ENCODE results near the gene SPATA31C1.

Gene SPATA31C1

DNA sequence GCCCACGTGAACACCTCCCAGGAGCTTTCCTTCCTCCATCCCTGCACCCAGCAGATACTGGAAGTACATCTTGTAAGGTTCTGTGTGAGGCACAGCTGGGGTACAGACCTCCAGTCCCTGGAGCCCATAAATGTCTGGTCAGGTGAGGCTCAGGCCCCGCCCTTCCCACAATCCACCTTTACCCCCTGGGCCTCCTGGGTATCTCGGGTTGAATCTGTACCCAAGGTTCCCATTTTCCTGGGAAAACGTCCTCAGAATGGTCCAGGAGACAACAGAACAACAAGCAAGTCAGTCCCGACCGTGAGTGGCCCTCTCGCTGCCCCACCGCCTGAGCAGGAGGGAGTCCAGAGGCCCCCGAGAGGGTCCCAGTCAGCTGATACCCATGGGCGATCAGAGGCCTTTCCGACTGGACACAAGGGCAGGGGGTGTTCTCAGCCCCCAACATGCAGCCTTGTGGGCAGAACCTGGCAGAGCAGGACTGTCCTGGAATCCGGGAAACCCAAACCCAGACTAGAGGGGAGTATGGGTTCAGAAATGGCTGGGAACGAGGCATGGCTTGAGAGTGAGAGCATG, 30.7 kb upstream of the SPATA31C1 start:
- H2BK5ac ChIP-seq (ENCODE audit: low read depth, low read length, poor library complexity, severe bottlenecking), result no peak overlapping the region

GRCh38 chr9:87887661-87888480, 29.9 kb upstream of the SPATA31C1 start:
- Histone ChIP-seq H3K4me3 (ENCODE audit: insufficient read depth in 1 of 2, low read depth in 1 of 2, low read length in 2 of 2) (no peak overlapping the region), H2BK5ac (ENCODE audit: low read depth, low read length, poor library complexity, severe bottlenecking) (no peak overlapping the region), H3K4me2 (ENCODE audit: low read length, poor library complexity, severe bottlenecking) (no peak overlapping the region), H3K18ac (ENCODE audit: low read depth in 1 of 2, low read length in 2 of 2) (no peak overlapping the region), H3K36me3 (ENCODE audit: control insufficient read depth in 1 of 2, insufficient read depth in 2 of 2, low read depth in 1 of 2, low read length in 2 of 2) (no peaks in the 10 kb centered on the region), H2AK5ac (ENCODE audit: low read length, severe bottlenecking) (no peak overlapping the region), H2BK15ac (ENCODE audit: low read depth, poor library complexity, severe bottlenecking) (no peak overlapping the region), H3K4me1 (ENCODE audit: control insufficient read depth, insufficient read depth, low read depth, low read length) (no peaks in the 10 kb centered on the region), H2BK12ac (ENCODE audit: low read length in 2 of 2) (no peak overlapping the region), H2AFZ (ENCODE audit: low read depth, low read length) (no peak overlapping the region), H4K91ac (ENCODE audit: low read length) (no peak overlapping the region), H3K79me1 (replicated peaks; ENCODE audit: low read length, poor library complexity, severe bottlenecking) (no peaks in the 10 kb centered on the region), H2BK120ac (ENCODE audit: low read depth, low read length) (no peak overlapping the region), H3K27me3 (ENCODE audit: control insufficient read depth in 1 of 2, insufficient read depth in 1 of 2, low read length in 2 of 2) (peaks cover 0 to 4% of the 10 kb centered on the region in 2 experiments), H3K9ac (ENCODE audit: low read length) (no peak overlapping the region), H3K23ac (ENCODE audit: low read length in 2 of 2) (no peak overlapping the region), H3K27ac (ENCODE audit: low read length, poor library complexity, severe bottlenecking) (no peak overlapping the region), H3K4ac (ENCODE audit: low read depth in 1 of 2, low read length in 2 of 2) (no peak overlapping the region), H3K9me3 (ENCODE audit: control insufficient read depth, low read length) (no peaks in the 10 kb centered on the region), H3K14ac (ENCODE audit: low read length in 2 of 2) (no peak overlapping the region), H4K8ac (ENCODE audit: low read length) (no peak overlapping the region)
- DNase-seq, result no peak
- WGBS, result 94% methylated on average over 13 of the region's 13 CpGs

More for the DNA sequence above, 30.7 kb upstream of the SPATA31C1 start:
- H3K4me2 ChIP-seq (ENCODE audit: low read length, poor library complexity, severe bottlenecking), result no peak overlapping the region
- H3K18ac ChIP-seq (ENCODE audit: low read depth in 1 of 2, low read length in 2 of 2), result no peak overlapping the region
- H4K8ac ChIP-seq (ENCODE audit: low read length), result no peak overlapping the region
- no peak overlapping the region for H3K4ac ChIP-seq (ENCODE audit: low read depth in 1 of 2, low read length in 2 of 2)
- peaks cover 0 to 4% of the 10 kb centered on the region in 2 experiments for H3K27me3 ChIP-seq (ENCODE audit: control insufficient read depth in 1 of 2, insufficient read depth in 1 of 2, low read length in 2 of 2)
- no peak overlapping the region for H2BK120ac ChIP-seq (ENCODE audit: low read depth, low read length)
- H3K9ac ChIP-seq (ENCODE audit: low read length), result no peak overlapping the region
- no peak overlapping the region for H2AFZ ChIP-seq (ENCODE audit: low read depth, low read length)
- H3K23ac ChIP-seq (ENCODE audit: low read length in 2 of 2), result no peak overlapping the region
- H3K4me1 ChIP-seq (ENCODE audit: control insufficient read depth, insufficient read depth, low read depth, low read length), result no peaks in the 10 kb centered on the region
- H3K27ac ChIP-seq (ENCODE audit: low read length, poor library complexity, severe bottlenecking), result no peak overlapping the region
- no peak overlapping the region for H2BK15ac ChIP-seq (ENCODE audit: low read depth, poor library complexity, severe bottlenecking)
- H3K79me1 ChIP-seq (replicated peaks; ENCODE audit: low read length, poor library complexity, severe bottlenecking), result no peaks in the 10 kb centered on the region
- no peak for DNase-seq
- 88% methylated on average over 12 of the region's 13 CpGs for WGBS
- no peak overlapping the region for H4K91ac ChIP-seq (ENCODE audit: low read length)
- H3K14ac ChIP-seq (ENCODE audit: low read length in 2 of 2), result no peak overlapping the region
- H3K36me3 ChIP-seq (ENCODE audit: control insufficient read depth in 1 of 2, insufficient read depth in 2 of 2, low read depth in 1 of 2, low read length in 2 of 2), result no peaks in the 10 kb centered on the region
- no peak overlapping the region for H2BK12ac ChIP-seq (ENCODE audit: low read length in 2 of 2)
- H3K4me3 ChIP-seq (ENCODE audit: insufficient read depth in 1 of 2, low read depth in 1 of 2, low read length in 2 of 2), result no peak overlapping the region
- H2AK5ac ChIP-seq (ENCODE audit: low read length, severe bottlenecking), result no peak overlapping the region
- H3K9me3 ChIP-seq (ENCODE audit: control insufficient read depth, low read length), result no peaks in the 10 kb centered on the region

DNA sequence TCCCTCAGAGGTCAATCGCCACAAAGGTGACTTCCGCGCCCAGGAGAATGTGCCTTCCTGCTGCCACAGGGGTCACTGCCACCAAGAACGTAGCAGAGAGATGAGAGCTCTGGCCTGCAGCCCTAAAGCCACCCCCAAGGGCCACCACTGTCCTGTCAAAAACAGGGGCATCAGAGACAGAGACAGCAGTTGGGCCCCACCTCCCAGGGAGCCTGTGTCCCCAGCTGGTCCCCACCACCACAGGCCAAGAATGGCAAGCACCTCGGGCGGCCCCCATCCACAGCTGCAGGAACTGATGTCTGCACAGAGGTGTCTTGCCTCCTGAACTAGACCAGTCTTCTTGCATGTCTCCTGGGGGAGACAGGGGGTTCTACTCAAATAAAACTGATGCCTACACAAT, 29.3 kb upstream of the SPATA31C1 start:
- no peaks in the 10 kb centered on the region for H3K79me1 ChIP-seq (replicated peaks; ENCODE audit: low read length, poor library complexity, severe bottlenecking)
- no peak overlapping the region for H3K9ac ChIP-seq (ENCODE audit: low read length)
- no peak overlapping the region for H4K91ac ChIP-seq (ENCODE audit: low read length)
- peaks cover 0 to 4% of the 10 kb centered on the region in 2 experiments for H3K27me3 ChIP-seq (ENCODE audit: control insufficient read depth in 1 of 2, insufficient read depth in 1 of 2, low read length in 2 of 2)
- no peaks in the 10 kb centered on the region for H3K9me3 ChIP-seq (ENCODE audit: control insufficient read depth, low read length)
- no peaks in the 10 kb centered on the region for H3K36me3 ChIP-seq (ENCODE audit: control insufficient read depth in 1 of 2, insufficient read depth in 2 of 2, low read depth in 1 of 2, low read length in 2 of 2)
- H2BK5ac ChIP-seq (ENCODE audit: low read depth, low read length, poor library complexity, severe bottlenecking), result no peak overlapping the region
- no peak overlapping the region for H3K18ac ChIP-seq (ENCODE audit: low read depth in 1 of 2, low read length in 2 of 2)
- H2BK12ac ChIP-seq (ENCODE audit: low read length in 2 of 2), result no peak overlapping the region
- H2BK120ac ChIP-seq (ENCODE audit: low read depth, low read length), result no peak overlapping the region
- no peak overlapping the region for H3K4me3 ChIP-seq (ENCODE audit: insufficient read depth in 1 of 2, low read depth in 1 of 2, low read length in 2 of 2)
- DNase-seq, result no peak
- WGBS, result 81% methylated on average over 6 of the region's 6 CpGs
- H3K27ac ChIP-seq (ENCODE audit: low read length, poor library complexity, severe bottlenecking), result no peak overlapping the region
- no peaks in the 10 kb centered on the region for H3K4me1 ChIP-seq (ENCODE audit: control insufficient read depth, insufficient read depth, low read depth, low read length)
- H2AK5ac ChIP-seq (ENCODE audit: low read length, severe bottlenecking), result no peak overlapping the region
- H3K14ac ChIP-seq (ENCODE audit: low read length in 2 of 2), result no peak overlapping the region
- H3K23ac ChIP-seq (ENCODE audit: low read length in 2 of 2), result no peak overlapping the region
- H3K4me2 ChIP-seq (ENCODE audit: low read length, poor library complexity, severe bottlenecking), result no peak overlapping the region
- no peak overlapping the region for H4K8ac ChIP-seq (ENCODE audit: low read length)
- no peak overlapping the region for H2AFZ ChIP-seq (ENCODE audit: low read depth, low read length)
- H2BK15ac ChIP-seq (ENCODE audit: low read depth, poor library complexity, severe bottlenecking), result no peak overlapping the region
- H3K4ac ChIP-seq (ENCODE audit: low read depth in 1 of 2, low read length in 2 of 2), result no peak overlapping the region

GRCh38 chr9:87889065-87889881, 28.5 kb upstream of the SPATA31C1 start:
- no peak for DNase-seq
- H2BK12ac ChIP-seq (ENCODE audit: low read length in 2 of 2), result no peak overlapping the region
- no peaks in the 10 kb centered on the region for H3K79me1 ChIP-seq (replicated peaks; ENCODE audit: low read length, poor library complexity, severe bottlenecking)
- no peaks in the 10 kb centered on the region for H3K4me1 ChIP-seq (ENCODE audit: control insufficient read depth, insufficient read depth, low read depth, low read length)
- no peak overlapping the region for H2BK120ac ChIP-seq (ENCODE audit: low read depth, low read length)
- no peak overlapping the region for H3K4me2 ChIP-seq (ENCODE audit: low read length, poor library complexity, severe bottlenecking)
- no peak overlapping the region for H2AFZ ChIP-seq (ENCODE audit: low read depth, low read length)
- H2BK5ac ChIP-seq (ENCODE audit: low read depth, low read length, poor library complexity, severe bottlenecking), result no peak overlapping the region
- no peak overlapping the region for H3K23ac ChIP-seq (ENCODE audit: low read length in 2 of 2)
- no peaks in the 10 kb centered on the region for H3K36me3 ChIP-seq (ENCODE audit: control insufficient read depth in 1 of 2, insufficient read depth in 2 of 2, low read depth in 1 of 2, low read length in 2 of 2)
- no peak overlapping the region for H3K14ac ChIP-seq (ENCODE audit: low read length in 2 of 2)
- H2BK15ac ChIP-seq (ENCODE audit: low read depth, poor library complexity, severe bottlenecking), result no peak overlapping the region
- H3K4ac ChIP-seq (ENCODE audit: low read depth in 1 of 2, low read length in 2 of 2), result no peak overlapping the region
- H3K4me3 ChIP-seq (ENCODE audit: insufficient read depth in 1 of 2, low read depth in 1 of 2, low read length in 2 of 2), result no peak overlapping the region
- WGBS, result 83% methylated on average over 11 of the region's 12 CpGs
- H3K18ac ChIP-seq (ENCODE audit: low read depth in 1 of 2, low read length in 2 of 2), result peak overlapping the region in 1 of 2 experiments; percentile 11
- no peaks in the 10 kb centered on the region for H3K9me3 ChIP-seq (ENCODE audit: control insufficient read depth, low read length)
- no peak overlapping the region for H3K9ac ChIP-seq (ENCODE audit: low read length)
- no peak overlapping the region for H2AK5ac ChIP-seq (ENCODE audit: low read length, severe bottlenecking)
- no peak overlapping the region for H4K8ac ChIP-seq (ENCODE audit: low read length)
- H4K91ac ChIP-seq (ENCODE audit: low read length), result no peak overlapping the region
- H3K27me3 ChIP-seq (ENCODE audit: control insufficient read depth in 1 of 2, insufficient read depth in 1 of 2, low read length in 2 of 2), result peaks cover 0 to 4% of the 10 kb centered on the region in 2 experiments
- no peak overlapping the region for H3K27ac ChIP-seq (ENCODE audit: low read length, poor library complexity, severe bottlenecking)
